ENCODE measurements around the gene CCL11. TPM values are rescaled to one million over a fixed set of nuclear protein-coding genes. Genes with fewer than 3 reads are reported as not detected.

Gene CCL11
- total and polyA plus RNA-seq, 2 of the 13 experiments (the other 11 are each of a cell fraction or from before 2014, with no cell fraction given) = not detected

DNA sequence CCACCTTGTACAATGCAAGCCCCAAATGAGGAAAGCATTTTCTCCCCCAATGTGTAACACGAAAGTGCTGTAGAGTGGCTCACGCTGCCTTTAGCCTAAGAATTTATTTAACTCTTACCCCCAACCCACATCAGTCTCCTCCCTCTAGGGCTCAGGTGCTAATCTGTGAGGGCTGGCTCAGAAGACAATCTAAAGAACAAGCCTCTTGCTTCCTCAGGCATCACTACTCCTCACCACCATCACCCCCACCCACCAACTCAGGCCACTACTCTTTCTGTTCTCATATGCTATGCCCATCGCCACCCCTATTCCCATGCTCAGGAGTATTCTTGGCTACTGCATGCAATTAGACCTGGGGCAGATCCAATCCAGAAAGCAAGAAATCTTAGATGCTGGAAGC, 34.4 kb upstream of the CCL11 start:
- Histone ChIP-seq H3K79me2 (ENCODE audit: insufficient read depth, low read length) (no peaks in the 10 kb centered on the region), H2AFZ (ENCODE audit: low read length) (no peak overlapping the region), H3K9me3 (ENCODE audit: low read length) (no peaks in the 10 kb centered on the region), H3K36me3 (replicated peaks in 1 of 2; ENCODE audit: control insufficient read depth in 1 of 2, insufficient read depth in 2 of 2, low read length in 2 of 2) (no peaks in the 10 kb centered on the region), H3K4me3 (replicated peaks in 1 of 3; ENCODE audit: insufficient read depth in 1 of 3, low read depth in 2 of 3, low read length in 3 of 3) (no peak overlapping the region), H3K9ac (ENCODE audit: insufficient read depth, low read depth, low read length) (no peak overlapping the region), H3K27me3 (ENCODE audit: control insufficient read depth in 1 of 2, insufficient read depth in 2 of 2, low read length in 2 of 2) (no peaks in the 10 kb centered on the region), H3K27ac (ENCODE audit: extremely low read length, insufficient read depth, low read length) (no peak overlapping the region), H3K4me1 (ENCODE audit: insufficient read depth, low read length) (no peaks in the 10 kb centered on the region), H3K4me2 (ENCODE audit: low read depth, low read length) (no peak overlapping the region), H4K20me1 (ENCODE audit: insufficient read depth, low read length) (no peaks in the 10 kb centered on the region)
- ATAC-seq (no peak), FAIRE-seq (no peak), DNase-seq (ENCODE audit: low spot score) (no peak)
- CTCF ChIA-PET (ENCODE audit: low intra/inter-chr PET ratio, low total read pairs) = no interaction called here
- intact Hi-C loops (cut with micrococcal nuclease; ENCODE audit: unreplicated experiment) (no loop called here), in situ Hi-C loops (cut with HindIII; ENCODE audit: extremely low pct_ligation_motif_present, low pct_unique_long_range_greater_than_20kb) (no loop called here)
- TF ChIP-seq YEATS4 (CRISPR knock-in tag; IDR thresholded peaks at IDR 0.05; ENCODE audit: borderline replicate concordance) (no peak), TOE1 (CRISPR knock-in tag; IDR thresholded peaks at IDR 0.05) (no peak), KLF15 (CRISPR knock-in tag; IDR thresholded peaks at IDR 0.05; ENCODE audit: borderline replicate concordance) (no peak), SOX5 (CRISPR knock-in tag; IDR thresholded peaks at IDR 0.05; ENCODE audit: borderline replicate concordance) (no peak), MBNL3 (CRISPR knock-in tag; conservative IDR thresholded peaks at IDR 0.05) (no peak)
- TF ChIP-seq, protein P1, sequence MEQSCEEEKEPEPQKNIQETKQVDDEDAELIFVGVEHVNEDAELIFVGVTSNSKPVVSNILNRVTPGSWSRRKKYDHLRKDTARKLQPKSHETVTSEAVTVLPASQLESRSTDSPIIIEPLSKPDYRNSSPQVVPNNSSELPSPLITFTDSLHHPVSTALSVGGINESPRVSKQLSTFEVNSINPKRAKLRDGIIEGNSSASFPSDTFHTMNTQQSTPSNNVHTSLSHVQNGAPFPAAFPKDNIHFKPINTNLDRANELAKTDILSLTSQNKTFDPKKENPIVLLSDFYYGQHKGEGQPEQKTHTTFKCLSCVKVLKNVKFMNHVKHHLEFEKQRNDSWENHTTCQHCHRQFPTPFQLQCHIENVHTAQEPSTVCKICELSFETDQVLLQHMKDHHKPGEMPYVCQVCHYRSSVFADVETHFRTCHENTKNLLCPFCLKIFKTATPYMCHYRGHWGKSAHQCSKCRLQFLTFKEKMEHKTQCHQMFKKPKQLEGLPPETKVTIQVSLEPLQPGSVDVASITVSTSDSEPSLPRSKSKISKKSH (CRISPR knock-in tag; IDR thresholded peaks at IDR 0.05; ENCODE audit: borderline replicate concordance) = no peak
- TF ChIP-seq, protein P2, sequence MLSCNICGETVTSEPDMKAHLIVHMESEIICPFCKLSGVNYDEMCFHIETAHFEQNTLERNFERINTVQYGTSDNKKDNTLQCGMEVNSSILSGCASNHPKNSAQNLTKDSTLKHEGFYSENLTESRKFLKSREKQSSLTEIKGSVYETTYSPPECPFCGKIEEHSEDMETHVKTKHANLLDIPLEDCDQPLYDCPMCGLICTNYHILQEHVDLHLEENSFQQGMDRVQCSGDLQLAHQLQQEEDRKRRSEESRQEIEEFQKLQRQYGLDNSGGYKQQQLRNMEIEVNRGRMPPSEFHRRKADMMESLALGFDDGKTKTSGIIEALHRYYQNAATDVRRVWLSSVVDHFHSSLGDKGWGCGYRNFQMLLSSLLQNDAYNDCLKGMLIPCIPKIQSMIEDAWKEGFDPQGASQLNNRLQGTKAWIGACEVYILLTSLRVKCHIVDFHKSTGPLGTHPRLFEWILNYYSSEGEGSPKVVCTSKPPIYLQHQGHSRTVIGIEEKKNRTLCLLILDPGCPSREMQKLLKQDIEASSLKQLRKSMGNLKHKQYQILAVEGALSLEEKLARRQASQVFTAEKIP (CRISPR knock-in tag; IDR thresholded peaks at IDR 0.05; ENCODE audit: borderline replicate concordance) = no peak
- BruUV-seq (replicated peaks) = no TSS peak
- 68% methylated on average over 3 of the region's 3 CpGs for WGBS (ENCODE audit: low lambda C conversion rate)
- POLR2A ChIA-PET = no interaction called here
